GM19193 (cell line): ENCODE results near the gene SEZ6L.

Experiments
- POLR2A ChIP-seq: IDR thresholded peaks from 4 replicates; pipeline ENCODE4 v1.6.1; 2011; ENCODE audit not compliant: insufficient read depth, insufficient read length; ENCODE audit errors: extremely low read depth

The SEZ6L gene

GRCh38 chr22:26168330-26168851, 871 bp upstream of the SEZ6L start:
- no peak for TF ChIP-seq POLR2A

GRCh38 chr22:26168939-26169314, 335 bp upstream of the SEZ6L start:
- TF ChIP-seq POLR2A: no peak

GRCh38 chr22:26170112-26170492, 840 bp downstream of the SEZ6L start:
- no peak for TF ChIP-seq POLR2A

GRCh38 chr22:26170795-26171580, 1.7 kb downstream of the SEZ6L start:
- no peak for TF ChIP-seq POLR2A

GRCh38 chr22:26172389-26172990, 3.2 kb downstream of the SEZ6L start:
- no peak for TF ChIP-seq POLR2A

GRCh38 chr22:26174280-26174679, 5.0 kb downstream of the SEZ6L start:
- no peak for TF ChIP-seq POLR2A

- no peak for TF ChIP-seq POLR2A
Observed at GRCh38 chr22:26182723-26183122, 13.5 kb downstream of the SEZ6L start.

DNA sequence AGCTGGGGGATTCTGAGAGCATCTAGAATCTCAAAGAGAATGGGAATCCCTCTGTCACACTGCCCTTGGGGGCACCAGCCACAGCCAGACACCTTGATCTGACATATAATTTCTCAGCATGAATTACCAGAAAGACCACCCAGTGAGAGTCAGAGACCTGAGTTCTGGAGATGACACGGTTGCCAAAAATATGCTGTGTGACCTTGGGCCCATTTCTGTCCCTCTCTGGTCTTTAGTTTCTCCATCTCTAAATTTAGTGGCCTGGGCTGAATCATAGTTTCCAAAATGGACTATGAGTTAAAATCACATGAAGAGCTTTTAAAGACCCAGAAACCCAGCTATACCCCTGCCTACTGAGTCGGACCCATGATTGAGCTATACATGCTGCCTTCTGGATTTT, 15.9 kb downstream of the SEZ6L start:
- TF ChIP-seq POLR2A: no peak

DNA sequence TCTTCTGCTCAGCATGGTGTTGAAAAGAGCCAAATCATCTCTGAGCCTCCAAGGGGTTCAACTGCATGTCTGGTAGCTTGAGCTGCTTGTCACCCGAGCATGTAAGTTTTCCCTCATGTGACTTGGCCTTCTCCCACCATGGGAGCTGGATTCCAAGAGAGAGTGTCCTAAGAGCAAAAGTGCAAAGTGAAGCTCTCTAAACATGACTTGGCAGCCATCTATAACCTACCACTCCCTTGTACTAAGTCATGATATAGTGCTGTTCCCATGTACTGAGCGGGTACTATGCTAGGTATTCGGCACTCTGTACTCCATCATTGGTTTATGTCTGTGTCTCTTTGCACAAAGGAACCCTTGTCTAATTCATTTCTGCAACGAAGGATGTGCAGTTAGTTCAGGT, 19.1 kb downstream of the SEZ6L start:
- no peak for TF ChIP-seq POLR2A

- no peak for TF ChIP-seq POLR2A
Observed at GRCh38 chr22:26194313-26194712, 25.1 kb downstream of the SEZ6L start.

GRCh38 chr22:26194877-26195276, 25.6 kb downstream of the SEZ6L start:
- no peak for TF ChIP-seq POLR2A

GRCh38 chr22:26196657-26197056, 27.4 kb downstream of the SEZ6L start:
- no peak for TF ChIP-seq POLR2A

- TF ChIP-seq POLR2A: no peak
Observed at GRCh38 chr22:26197425-26197824, 28.2 kb downstream of the SEZ6L start.

DNA sequence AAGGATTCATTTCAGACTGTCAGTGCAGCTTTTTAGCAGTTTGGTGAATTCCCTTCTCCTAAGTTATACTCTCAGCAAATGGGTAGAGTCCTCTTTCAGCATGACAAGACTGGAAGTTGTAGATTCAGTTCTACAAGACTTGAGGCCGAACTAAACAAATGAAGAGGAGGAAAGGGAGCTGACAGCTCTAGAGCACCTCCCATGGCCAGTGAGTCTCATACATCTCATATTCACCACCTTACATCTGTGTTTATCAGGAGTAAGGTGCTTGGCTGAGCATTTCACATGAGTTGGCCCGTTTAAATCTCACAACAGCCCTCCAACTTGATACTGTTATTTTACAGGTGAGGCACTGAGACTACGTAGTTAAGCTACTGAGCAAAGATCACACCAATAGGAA, 30.4 kb downstream of the SEZ6L start:
- no peak for TF ChIP-seq POLR2A

DNA sequence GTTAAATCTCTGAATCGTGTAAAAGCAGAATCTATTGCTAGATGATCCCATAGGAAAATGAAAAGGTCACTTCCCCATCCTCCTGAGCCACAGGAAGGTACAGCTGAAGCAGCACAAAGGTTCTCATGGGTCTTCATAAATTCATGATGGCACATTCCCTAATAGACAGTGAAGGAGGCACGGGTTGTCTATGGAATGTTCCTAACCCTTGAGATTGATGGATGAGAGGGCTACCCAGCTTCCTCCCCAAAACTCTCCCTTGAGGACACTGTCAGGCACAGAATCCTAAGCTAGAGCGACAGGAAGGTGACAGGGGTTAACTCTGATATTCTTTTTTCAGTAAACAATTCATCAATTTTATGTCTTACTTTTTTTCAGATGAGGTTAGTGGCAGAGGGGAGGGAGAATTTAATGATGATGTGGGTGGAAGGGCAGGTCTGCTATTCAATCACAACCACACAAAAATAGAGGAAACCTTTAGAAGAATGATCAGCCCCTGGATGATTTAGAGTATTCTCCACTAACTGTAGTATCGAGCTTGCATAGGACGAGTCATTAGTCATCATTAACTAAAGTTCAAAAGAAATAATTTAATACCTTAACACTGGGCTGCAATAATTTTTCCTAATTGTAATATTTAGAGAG, 33.1 kb downstream of the SEZ6L start:
- no peak for TF ChIP-seq POLR2A

DNA sequence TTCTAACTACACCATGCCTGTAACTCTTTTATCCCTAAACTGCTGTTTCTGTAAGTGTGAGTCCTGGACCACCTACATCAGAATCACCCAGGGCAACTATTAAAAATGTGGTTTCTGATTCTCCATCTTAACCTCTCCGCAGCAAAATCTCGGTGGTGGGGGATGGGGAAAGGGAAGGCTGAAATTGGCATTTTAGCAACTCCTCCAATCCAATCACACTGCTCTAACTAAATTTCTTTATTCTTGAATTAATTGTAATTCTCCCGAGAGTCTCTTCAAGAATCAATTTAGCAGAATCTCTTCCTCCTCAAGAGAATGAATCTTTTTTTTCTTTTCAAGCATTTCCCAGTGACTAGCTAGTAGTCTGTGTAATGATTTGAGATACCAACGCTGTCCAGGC, 36.2 kb downstream of the SEZ6L start:
- no peak for TF ChIP-seq POLR2A
